ENCODE results near the gene AIFM3. TPM values are rescaled to one million over a fixed set of nuclear protein-coding genes. Genes with fewer than 3 reads are reported as not detected.
A peak's percentile ranks its signal among the peaks of the same experiment; 100 is the strongest.

AIFM3 gene
- total RNA-seq, 1 donor from 2014 or later = under 0.01 TPM

- Histone ChIP-seq H3K9me3 (ENCODE audit: control insufficient read depth in 3 of 3, low read length in 3 of 3) (no peaks in the 10 kb centered on the region), H3K36me3 (ENCODE audit: control insufficient read depth in 3 of 3, insufficient read depth in 3 of 3, low read length in 3 of 3) (peaks cover 15 to 20% (median 17%) of the 10 kb centered on the region in 3 donors), H3K4me3 (ENCODE audit: low read length in 3 of 3) (peak overlapping the region; percentile 93 to 98 (median 98)), H3K9ac (ENCODE audit: low read depth in 1 of 3, low read length in 3 of 3) (peak overlapping the region; percentile 96 to 97 (median 97)), H3K27me3 (ENCODE audit: control insufficient read depth in 3 of 3, insufficient read depth in 3 of 3, low read length in 3 of 3) (peaks cover 1 to 15% (median 4%) of the 10 kb centered on the region in 3 donors), H3K4me1 (ENCODE audit: control insufficient read depth in 3 of 3, insufficient read depth in 3 of 3, low read length in 3 of 3) (peaks cover 29 to 42% (median 39%) of the 10 kb centered on the region in 3 donors), H3K27ac (ENCODE audit: low read depth, low read length) (peak overlapping the region; percentile 83)
These were observed 14.1 kb downstream of the AIFM3 start for GRCh38 chr22:20980938-20981722.

- peaks cover 17 to 25% (median 19%) of the 10 kb centered on the region in 3 donors for H3K36me3 ChIP-seq (ENCODE audit: control insufficient read depth in 3 of 3, insufficient read depth in 3 of 3, low read length in 3 of 3)
- peak within 1 kb of the TSS; percentile 93 to 98 (median 98) for H3K4me3 ChIP-seq (ENCODE audit: low read length in 3 of 3)
- no peaks in the 10 kb centered on the region for H3K9me3 ChIP-seq (ENCODE audit: control insufficient read depth in 3 of 3, low read length in 3 of 3)
- peak within 1 kb of the TSS; percentile 83 for H3K27ac ChIP-seq (ENCODE audit: low read depth, low read length)
- peaks cover 0 to 11% (median 4%) of the 10 kb centered on the region in 3 donors for H3K27me3 ChIP-seq (ENCODE audit: control insufficient read depth in 3 of 3, insufficient read depth in 3 of 3, low read length in 3 of 3)
- H3K9ac ChIP-seq (ENCODE audit: low read depth in 1 of 3, low read length in 3 of 3) = peak within 1 kb of the TSS; percentile 96 to 97 (median 97)
- H3K4me1 ChIP-seq (ENCODE audit: control insufficient read depth in 3 of 3, insufficient read depth in 3 of 3, low read length in 3 of 3) = peaks cover 29 to 42% (median 39%) of the 10 kb centered on the region in 3 donors
These were observed 14.9 kb downstream of the AIFM3 start, which contains the start of gene LZTR1 for GRCh38 chr22:20981787-20982562. TSS of gene LZTR1 (plus strand) at chr22:20982297. CDS start at chr22:20982372, 75 bp downstream.

GRCh38 chr22:20982563-20982882, 15.5 kb downstream of the AIFM3 start:
- Histone ChIP-seq H3K9me3 (ENCODE audit: control insufficient read depth in 3 of 3, low read length in 3 of 3) (no peaks in the 10 kb centered on the region), H3K27me3 (ENCODE audit: control insufficient read depth in 3 of 3, insufficient read depth in 3 of 3, low read length in 3 of 3) (peaks cover 0 to 5% (median 0%) of the 10 kb centered on the region in 3 donors), H3K4me3 (ENCODE audit: low read length in 3 of 3) (peak overlapping the region; percentile 93 to 98 (median 98)), H3K36me3 (ENCODE audit: control insufficient read depth in 3 of 3, insufficient read depth in 3 of 3, low read length in 3 of 3) (peaks cover 19 to 27% (median 22%) of the 10 kb centered on the region in 3 donors), H3K27ac (ENCODE audit: low read depth, low read length) (peak overlapping the region; percentile 83), H3K4me1 (ENCODE audit: control insufficient read depth in 3 of 3, insufficient read depth in 3 of 3, low read length in 3 of 3) (peaks cover 29 to 42% (median 39%) of the 10 kb centered on the region in 3 donors), H3K9ac (ENCODE audit: low read depth in 1 of 3, low read length in 3 of 3) (peak overlapping the region; percentile 92 to 97 (median 97))

GRCh38 chr22:20983081-20983771, 16.2 kb downstream of the AIFM3 start:
- Histone ChIP-seq H3K27ac (ENCODE audit: low read depth, low read length) (no peak overlapping the region), H3K9ac (ENCODE audit: low read depth in 1 of 3, low read length in 3 of 3) (peak overlapping the region; percentile 92 to 97 (median 97))

GRCh38 chr22:20985720-20986119, 18.7 kb downstream of the AIFM3 start:
- Histone ChIP-seq H3K4me1 (ENCODE audit: control insufficient read depth in 3 of 3, insufficient read depth in 3 of 3, low read length in 3 of 3) (peaks cover 21 to 28% (median 24%) of the 10 kb centered on the region in 3 donors), H3K27ac (ENCODE audit: low read depth, low read length) (no peak overlapping the region), H3K36me3 (ENCODE audit: control insufficient read depth in 3 of 3, insufficient read depth in 3 of 3, low read length in 3 of 3) (peaks cover 31 to 37% (median 36%) of the 10 kb centered on the region in 3 donors), H3K9ac (ENCODE audit: low read depth in 1 of 3, low read length in 3 of 3) (no peak overlapping the region), H3K4me3 (ENCODE audit: low read length in 3 of 3) (no peak overlapping the region), H3K9me3 (ENCODE audit: control insufficient read depth in 3 of 3, low read length in 3 of 3) (no peaks in the 10 kb centered on the region), H3K27me3 (ENCODE audit: control insufficient read depth in 3 of 3, insufficient read depth in 3 of 3, low read length in 3 of 3) (no peaks in the 10 kb centered on the region)

More at GRCh38 chr22:20983081-20983771, 16.2 kb downstream of the AIFM3 start:
- peaks cover 0 to 5% (median 0%) of the 10 kb centered on the region in 3 donors for H3K27me3 ChIP-seq (ENCODE audit: control insufficient read depth in 3 of 3, insufficient read depth in 3 of 3, low read length in 3 of 3)
- H3K4me3 ChIP-seq (ENCODE audit: low read length in 3 of 3) = peak overlapping the region; percentile 93 to 98 (median 98)
- peaks cover 29 to 42% (median 39%) of the 10 kb centered on the region in 3 donors for H3K4me1 ChIP-seq (ENCODE audit: control insufficient read depth in 3 of 3, insufficient read depth in 3 of 3, low read length in 3 of 3)
- H3K9me3 ChIP-seq (ENCODE audit: control insufficient read depth in 3 of 3, low read length in 3 of 3) = no peaks in the 10 kb centered on the region
- H3K36me3 ChIP-seq (ENCODE audit: control insufficient read depth in 3 of 3, insufficient read depth in 3 of 3, low read length in 3 of 3) = peaks cover 22 to 29% (median 29%) of the 10 kb centered on the region in 3 donors

- H3K9me3 ChIP-seq (ENCODE audit: control insufficient read depth in 3 of 3, low read length in 3 of 3) = no peaks in the 10 kb centered on the region
- peaks cover 14 to 21% (median 18%) of the 10 kb centered on the region in 3 donors for H3K4me1 ChIP-seq (ENCODE audit: control insufficient read depth in 3 of 3, insufficient read depth in 3 of 3, low read length in 3 of 3)
- H3K27me3 ChIP-seq (ENCODE audit: control insufficient read depth in 3 of 3, insufficient read depth in 3 of 3, low read length in 3 of 3) = no peaks in the 10 kb centered on the region
- no peak overlapping the region for H3K4me3 ChIP-seq (ENCODE audit: low read length in 3 of 3)
- no peak overlapping the region for H3K27ac ChIP-seq (ENCODE audit: low read depth, low read length)
- peaks cover 35 to 42% (median 36%) of the 10 kb centered on the region in 3 donors for H3K36me3 ChIP-seq (ENCODE audit: control insufficient read depth in 3 of 3, insufficient read depth in 3 of 3, low read length in 3 of 3)
- H3K9ac ChIP-seq (ENCODE audit: low read depth in 1 of 3, low read length in 3 of 3) = no peak overlapping the region
These were observed 19.3 kb downstream of the AIFM3 start for GRCh38 chr22:20986365-20986764.

- peaks cover 12 to 15% (median 14%) of the 10 kb centered on the region in 3 donors for H3K4me1 ChIP-seq (ENCODE audit: control insufficient read depth in 3 of 3, insufficient read depth in 3 of 3, low read length in 3 of 3)
- no peak overlapping the region for H3K9ac ChIP-seq (ENCODE audit: low read depth in 1 of 3, low read length in 3 of 3)
- no peak overlapping the region for H3K27ac ChIP-seq (ENCODE audit: low read depth, low read length)
- H3K4me3 ChIP-seq (ENCODE audit: low read length in 3 of 3) = no peak overlapping the region
- H3K36me3 ChIP-seq (ENCODE audit: control insufficient read depth in 3 of 3, insufficient read depth in 3 of 3, low read length in 3 of 3) = peaks cover 45 to 52% (median 45%) of the 10 kb centered on the region in 3 donors
- H3K27me3 ChIP-seq (ENCODE audit: control insufficient read depth in 3 of 3, insufficient read depth in 3 of 3, low read length in 3 of 3) = no peaks in the 10 kb centered on the region
- no peaks in the 10 kb centered on the region for H3K9me3 ChIP-seq (ENCODE audit: control insufficient read depth in 3 of 3, low read length in 3 of 3)
These were observed 20.3 kb downstream of the AIFM3 start for GRCh38 chr22:20987375-20987774.

GRCh38 chr22:20988573-20989322, 21.7 kb downstream of the AIFM3 start:
- no peak overlapping the region for H3K9ac ChIP-seq (ENCODE audit: low read depth in 1 of 3, low read length in 3 of 3)
- peaks cover 50 to 58% (median 51%) of the 10 kb centered on the region in 3 donors for H3K36me3 ChIP-seq (ENCODE audit: control insufficient read depth in 3 of 3, insufficient read depth in 3 of 3, low read length in 3 of 3)
- H3K9me3 ChIP-seq (ENCODE audit: control insufficient read depth in 3 of 3, low read length in 3 of 3) = no peaks in the 10 kb centered on the region
- no peaks in the 10 kb centered on the region for H3K27me3 ChIP-seq (ENCODE audit: control insufficient read depth in 3 of 3, insufficient read depth in 3 of 3, low read length in 3 of 3)
- H3K27ac ChIP-seq (ENCODE audit: low read depth, low read length) = no peak overlapping the region
- no peak overlapping the region for H3K4me3 ChIP-seq (ENCODE audit: low read length in 3 of 3)
- peaks cover 0 to 2% (median 2%) of the 10 kb centered on the region in 3 donors for H3K4me1 ChIP-seq (ENCODE audit: control insufficient read depth in 3 of 3, insufficient read depth in 3 of 3, low read length in 3 of 3)

Data from skeletal muscle tissue (tissue), 4 donors.